DND-41 (cell line): ENCODE measurements around the gene ZACN.

Experiments used
- ATAC-seq: fragments of 200-7000 bp; cut with Tn5 transposase; 3 replicates; pipeline ENCODE4 v1.9.1; 2021; ENCODE audit warnings: low read depth; ENCODE audit not compliant: insufficient read depth
- DNase-seq: peaks from one replicate; pipeline ENCODE4 v3.0.0-alpha.2; 2020
- H2AFZ ChIP-seq: 2 replicates; pipeline ENCODE4 v1.6.0; 2012; ENCODE audit warnings: low read depth, low read length
- H3K27ac ChIP-seq: 2 replicates; pipeline ENCODE4 v1.5.1; 2012; ENCODE audit warnings: low read length, inconsistent platforms
- H3K27me3 ChIP-seq: fragments of 200-600 bp; sonication (generic); 2 replicates; pipeline ENCODE4 v1.6.0; 2012; ENCODE audit warnings: low read length, mild to moderate bottlenecking, inconsistent platforms; ENCODE audit not compliant: insufficient read depth, poor library complexity
- H3K36me3 ChIP-seq: 2 replicates; pipeline ENCODE4 v1.5.1; 2012; ENCODE audit warnings: low read length, inconsistent platforms; ENCODE audit not compliant: insufficient read depth
- H3K4me1 ChIP-seq: 2 replicates; pipeline ENCODE4 v1.5.1; 2012; ENCODE audit warnings: mild to moderate bottlenecking, low read length; ENCODE audit not compliant: insufficient read depth
- H3K4me2 ChIP-seq: 2 replicates; pipeline ENCODE4 v1.6.0; 2012; ENCODE audit warnings: mild to moderate bottlenecking, moderate library complexity, low read length, inconsistent platforms; ENCODE audit not compliant: insufficient read depth
- H3K4me3 ChIP-seq, 2 experiments: fragments of 200-600 bp in 1 of 2; shearing (Covaris generic) in 1 of 2; 2 replicates each; pipeline ENCODE4 v1.5.1; 2012 to 2016; ENCODE audit warnings: inconsistent platforms in 2 of 2, low read length in 2 of 2, mild to moderate bottlenecking in 2 of 2, low read depth in 1 of 2, moderate library complexity in 1 of 2
- H3K79me2 ChIP-seq: 2 replicates; pipeline ENCODE4 v1.6.0; 2012; ENCODE audit warnings: low read length, inconsistent platforms; ENCODE audit not compliant: insufficient read depth
- H3K9ac ChIP-seq: 2 replicates; pipeline ENCODE4 v1.6.0; 2012; ENCODE audit warnings: low read depth, mild to moderate bottlenecking, inconsistent platforms, low read length, moderate library complexity
- H3K9me3 ChIP-seq: 2 replicates; pipeline ENCODE4 v1.5.1; 2012; ENCODE audit warnings: low read length, moderate library complexity, mild to moderate bottlenecking, inconsistent platforms; ENCODE audit not compliant: insufficient read depth, severe bottlenecking
- H4K20me1 ChIP-seq: 2 replicates; pipeline ENCODE4 v1.6.0; 2012; ENCODE audit warnings: low read length; ENCODE audit not compliant: insufficient read depth
- EZH2 ChIP-seq: IDR thresholded peaks from 3 replicates; pipeline ENCODE4 v1.6.1; 2012; ENCODE audit warnings: borderline replicate concordance, low read depth, mild to moderate bottlenecking, moderate library complexity, low read length, inconsistent platforms; ENCODE audit not compliant: severe bottlenecking
- TF ChIP-seq, protein P1 (sequence below): IDR thresholded peaks from 2 replicates; pipeline ENCODE4 v1.5.1; 2012; ENCODE audit warnings: borderline replicate concordance, low read length, moderate library complexity, mild to moderate bottlenecking; ENCODE audit not compliant: poor library complexity, severe bottlenecking; ENCODE audit errors: extremely low read depth

Gene ZACN

DNA sequence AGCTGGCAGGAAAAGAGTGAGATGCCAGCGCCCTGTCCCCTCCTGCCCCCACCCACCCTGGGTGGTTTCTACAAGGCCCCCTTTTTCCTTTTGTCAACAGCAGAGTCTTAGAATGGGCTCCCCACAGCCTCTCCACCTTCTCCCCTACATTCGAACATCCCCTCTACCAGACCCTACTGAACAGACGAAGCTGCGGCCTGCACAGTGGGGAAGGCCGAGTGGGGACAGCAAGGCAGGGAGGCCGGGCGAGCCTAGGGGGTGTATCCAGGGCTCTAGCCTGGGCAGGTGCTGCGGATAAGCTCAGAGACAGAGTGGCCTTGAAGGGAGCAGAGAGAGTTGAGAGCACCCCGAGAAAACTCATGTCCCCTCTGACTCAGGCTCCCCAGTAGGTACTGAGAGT, 7.4 kb downstream of the ZACN start:
- TF ChIP-seq, protein P1, sequence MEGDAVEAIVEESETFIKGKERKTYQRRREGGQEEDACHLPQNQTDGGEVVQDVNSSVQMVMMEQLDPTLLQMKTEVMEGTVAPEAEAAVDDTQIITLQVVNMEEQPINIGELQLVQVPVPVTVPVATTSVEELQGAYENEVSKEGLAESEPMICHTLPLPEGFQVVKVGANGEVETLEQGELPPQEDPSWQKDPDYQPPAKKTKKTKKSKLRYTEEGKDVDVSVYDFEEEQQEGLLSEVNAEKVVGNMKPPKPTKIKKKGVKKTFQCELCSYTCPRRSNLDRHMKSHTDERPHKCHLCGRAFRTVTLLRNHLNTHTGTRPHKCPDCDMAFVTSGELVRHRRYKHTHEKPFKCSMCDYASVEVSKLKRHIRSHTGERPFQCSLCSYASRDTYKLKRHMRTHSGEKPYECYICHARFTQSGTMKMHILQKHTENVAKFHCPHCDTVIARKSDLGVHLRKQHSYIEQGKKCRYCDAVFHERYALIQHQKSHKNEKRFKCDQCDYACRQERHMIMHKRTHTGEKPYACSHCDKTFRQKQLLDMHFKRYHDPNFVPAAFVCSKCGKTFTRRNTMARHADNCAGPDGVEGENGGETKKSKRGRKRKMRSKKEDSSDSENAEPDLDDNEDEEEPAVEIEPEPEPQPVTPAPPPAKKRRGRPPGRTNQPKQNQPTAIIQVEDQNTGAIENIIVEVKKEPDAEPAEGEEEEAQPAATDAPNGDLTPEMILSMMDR, result no peak
- no peak for TF ChIP-seq EZH2
- no peaks in the 10 kb centered on the region for H3K27me3 ChIP-seq
- H4K20me1 ChIP-seq, result no peaks in the 10 kb centered on the region; the same call in 1 of the 2 replicates
- peaks cover 86% of the 10 kb centered on the region for H3K36me3 ChIP-seq
- H3K9ac ChIP-seq, result no peak overlapping the region
- H3K4me3 ChIP-seq, result no peak overlapping the region
- H3K4me1 ChIP-seq, result no peaks in the 10 kb centered on the region
- no peak for ATAC-seq
- no peak overlapping the region for H3K27ac ChIP-seq
- H2AFZ ChIP-seq, result no peak overlapping the region
- H3K9me3 ChIP-seq, result no peaks in the 10 kb centered on the region
- H3K79me2 ChIP-seq, result no peaks in the 10 kb centered on the region
- DNase-seq, result no peak
- no peak overlapping the region for H3K4me2 ChIP-seq

DNA sequence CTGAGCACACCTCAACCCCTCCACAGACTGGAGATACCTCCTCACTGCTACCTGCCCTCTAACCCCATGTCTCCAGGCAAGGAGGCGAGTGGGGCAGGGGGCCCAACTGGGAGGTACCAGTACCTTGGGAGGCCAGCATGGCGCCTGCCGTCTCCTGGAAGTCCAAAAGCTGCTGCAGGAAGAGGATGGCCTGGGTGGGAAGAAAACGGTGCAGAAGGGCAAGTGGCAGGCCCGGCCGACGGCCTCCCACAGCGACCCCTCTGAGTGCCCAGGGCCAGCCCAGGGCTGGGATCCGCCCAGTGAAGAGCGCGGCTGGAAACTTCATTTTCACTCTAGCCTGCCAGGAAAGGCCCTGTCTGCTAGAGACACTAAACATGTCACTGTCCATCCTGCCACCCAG, 8.5 kb downstream of the ZACN start:
- peaks cover 95% of the 10 kb centered on the region for H3K36me3 ChIP-seq
- no peak overlapping the region for H3K4me3 ChIP-seq
- no peaks in the 10 kb centered on the region for H3K9me3 ChIP-seq
- H3K4me1 ChIP-seq, result no peaks in the 10 kb centered on the region
- no peaks in the 10 kb centered on the region for H3K79me2 ChIP-seq
- H3K27ac ChIP-seq, result no peak overlapping the region
- ATAC-seq, result no peak
- H2AFZ ChIP-seq, result no peak overlapping the region
- H3K27me3 ChIP-seq, result no peaks in the 10 kb centered on the region
- TF ChIP-seq EZH2, result no peak
- TF ChIP-seq, protein P1, result no peak
- H4K20me1 ChIP-seq, result no peaks in the 10 kb centered on the region
- no peak for DNase-seq
- H3K9ac ChIP-seq, result no peak overlapping the region
- no peak overlapping the region for H3K4me2 ChIP-seq

DNA sequence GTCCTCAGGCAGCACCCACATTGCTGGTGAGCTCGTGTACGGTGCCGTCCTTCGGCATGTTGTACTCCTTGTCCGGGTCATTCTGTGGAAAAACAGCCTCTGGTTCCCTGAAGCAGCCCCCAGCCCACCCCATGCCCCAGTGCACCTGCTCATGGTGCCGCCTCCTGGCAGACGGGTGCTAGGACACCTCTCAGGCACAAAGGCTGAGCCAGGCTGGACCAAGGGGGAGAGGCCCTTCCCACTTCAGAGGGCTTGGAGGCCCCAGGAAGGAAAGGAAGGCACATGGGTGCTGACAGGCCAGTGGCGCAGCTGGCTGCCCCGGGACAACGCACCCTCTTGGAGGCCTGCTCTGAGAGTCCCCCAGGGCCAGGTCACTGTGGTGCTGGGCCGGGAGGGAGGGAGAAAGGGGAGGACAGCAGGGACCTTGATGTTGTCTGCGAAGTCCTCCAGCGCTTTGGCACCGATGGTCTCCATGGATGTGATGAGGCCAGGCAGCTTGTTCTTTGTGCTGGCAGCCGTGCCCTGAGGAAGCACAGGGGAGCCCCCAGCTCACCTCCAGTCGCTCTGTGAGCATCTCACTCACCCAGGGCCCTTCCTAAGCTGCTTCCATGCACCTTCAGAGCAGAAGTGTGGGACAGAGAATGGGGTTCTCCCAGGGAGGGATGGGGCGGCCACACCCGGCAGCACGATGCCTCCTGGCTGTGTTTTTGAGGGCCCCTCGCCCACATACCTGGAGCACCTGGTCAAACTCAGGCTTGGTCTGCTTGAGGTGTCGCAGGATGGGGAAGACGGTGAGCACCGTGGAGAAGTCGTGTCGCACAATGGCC, 9.3 kb downstream of the ZACN start:
- peaks cover 96% of the 10 kb centered on the region for H3K36me3 ChIP-seq
- ATAC-seq (0 out of 3 replicates have a peak, but pooled peaks have one; percentile 36), DNase-seq (no peak)
- no peaks in the 10 kb centered on the region for H3K79me2 ChIP-seq
- no peak overlapping the region for H3K4me3 ChIP-seq
- no peak overlapping the region for H2AFZ ChIP-seq
- H3K4me2 ChIP-seq, result no peak overlapping the region
- H3K9me3 ChIP-seq, result no peaks in the 10 kb centered on the region
- H3K4me1 ChIP-seq, result no peaks in the 10 kb centered on the region
- no peaks in the 10 kb centered on the region for H4K20me1 ChIP-seq
- H3K27me3 ChIP-seq, result no peaks in the 10 kb centered on the region
- H3K9ac ChIP-seq, result no peak overlapping the region
- no peak overlapping the region for H3K27ac ChIP-seq
- TF ChIP-seq, protein P1, result peak; percentile 37
- TF ChIP-seq EZH2, result no peak
